HG03571 (cell line): Measurements from ENCODE around the gene MYO18B.

Experiments
- ATAC-seq: cut with Tn5 transposase; IDR thresholded peaks from one replicate; pipeline ENCODE4 v1.9.1; 2021; ENCODE audit not compliant: unreplicated experiment

The MYO18B gene

DNA sequence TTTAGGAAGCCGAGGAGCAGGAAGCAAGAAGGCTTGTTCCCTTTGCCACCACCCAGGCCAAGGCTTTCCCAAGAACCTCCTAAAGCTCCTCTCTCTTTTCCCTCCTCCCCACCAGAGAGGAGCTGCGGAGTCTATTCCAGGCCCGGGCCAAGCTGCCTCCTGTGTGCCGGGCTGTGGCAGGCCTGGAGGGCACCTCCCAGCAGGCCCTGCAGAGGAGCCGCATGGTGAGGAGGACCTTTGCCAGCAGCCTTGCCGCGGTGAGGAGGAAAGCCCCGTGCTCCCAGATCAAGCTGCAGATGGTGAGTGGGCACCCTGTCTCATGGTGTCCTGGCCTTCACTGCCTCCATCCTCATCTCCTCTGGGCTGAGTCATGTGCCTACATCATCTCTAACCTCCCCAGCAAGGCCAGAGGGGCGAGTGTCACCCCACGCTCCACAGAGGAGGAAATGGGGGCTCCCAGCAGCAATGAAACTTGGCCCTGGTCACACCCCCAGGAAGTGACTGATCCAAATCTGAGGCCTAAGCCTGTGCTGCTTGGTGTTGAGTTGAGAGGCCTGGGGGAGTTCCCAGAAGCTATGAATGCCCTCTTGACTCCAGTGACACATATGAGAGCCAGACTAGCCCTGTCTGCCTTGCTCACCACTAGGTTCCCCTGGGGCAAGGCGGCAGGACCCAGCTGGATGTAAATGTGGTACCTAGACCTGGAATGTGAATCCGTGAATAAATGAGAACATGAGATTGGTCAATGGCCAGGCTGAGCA, 104.2 kb downstream of the MYO18B start:
- no peak for ATAC-seq

GRCh38 chr22:25847451-25847850, 105.5 kb downstream of the MYO18B start:
- ATAC-seq: no peak

DNA sequence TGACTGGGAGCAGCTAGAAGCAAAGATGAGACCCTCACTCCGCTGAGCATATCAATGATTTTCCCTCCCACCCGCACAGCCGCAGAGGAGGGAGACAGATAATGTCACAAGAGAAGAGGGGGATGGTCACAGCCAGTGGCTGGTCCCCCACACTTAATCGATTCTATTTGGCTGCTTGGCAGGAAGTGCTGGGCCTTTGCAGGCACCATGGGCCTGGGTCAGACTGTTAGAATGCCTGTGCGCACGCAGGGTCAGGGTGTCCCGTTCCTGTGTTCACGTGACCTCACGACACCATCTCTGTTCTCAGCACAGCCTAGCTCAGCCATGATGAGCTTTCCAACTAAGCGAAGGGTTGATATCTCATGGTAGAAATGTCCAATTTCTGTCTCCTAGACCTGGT, 107.0 kb downstream of the MYO18B start:
- no peak for ATAC-seq

DNA sequence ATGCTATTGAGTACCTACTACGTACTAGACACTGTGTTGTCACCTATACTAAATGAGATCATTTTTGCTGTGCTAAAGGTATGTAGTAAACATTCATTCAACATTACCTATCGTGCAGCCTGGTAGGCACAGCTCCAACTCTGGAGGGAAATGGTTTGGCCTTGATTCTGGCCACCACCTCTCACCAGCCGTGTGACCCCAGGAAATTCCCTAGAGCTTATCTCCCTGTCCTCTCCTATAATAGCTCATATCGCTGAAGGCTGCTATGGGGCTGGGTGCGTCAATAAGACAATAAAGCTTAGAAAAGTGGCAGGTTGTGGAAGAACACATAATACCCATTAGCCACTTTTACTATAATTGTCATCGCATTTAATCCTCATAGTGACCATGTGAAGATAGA, 107.5 kb downstream of the MYO18B start:
- ATAC-seq: no peak

DNA sequence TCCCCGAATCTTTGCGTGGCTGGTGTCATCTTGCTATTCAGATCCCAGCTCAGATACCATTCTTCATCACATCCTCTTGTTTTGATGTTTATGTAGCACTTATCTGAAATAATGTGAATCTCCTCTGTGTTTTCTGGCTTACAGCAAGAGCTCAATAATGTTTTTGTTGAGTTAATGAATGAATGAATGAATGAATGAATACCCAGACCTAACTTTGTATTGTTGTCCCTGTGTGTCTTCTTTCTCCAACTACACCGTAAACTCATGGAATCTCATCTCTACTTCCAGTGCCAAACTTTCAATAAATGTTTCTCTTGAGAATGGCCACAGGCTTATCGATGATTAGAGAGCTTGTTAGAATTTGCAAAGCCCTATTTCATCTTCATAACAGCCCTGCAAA, 110.2 kb downstream of the MYO18B start:
- no peak for ATAC-seq

DNA sequence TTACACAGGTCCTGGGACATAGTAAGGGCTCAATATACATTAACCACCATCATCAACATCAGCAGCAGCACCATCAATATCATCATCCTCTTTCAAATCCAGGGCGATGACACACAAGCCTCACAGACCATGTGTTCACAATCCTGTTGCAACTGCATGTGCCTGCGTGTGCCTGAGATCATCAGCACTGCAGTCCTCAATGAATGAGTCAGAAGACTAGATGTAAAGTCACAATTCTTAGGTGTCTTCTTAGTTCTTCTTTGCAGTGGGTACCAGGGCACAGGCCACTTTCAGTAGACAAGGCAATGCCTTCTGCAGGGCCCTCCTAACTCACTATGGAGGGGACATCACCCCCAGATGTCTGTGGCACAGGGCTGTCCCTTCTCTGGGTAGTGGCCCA, 111.1 kb downstream of the MYO18B start:
- ATAC-seq: no peak

- no peak for ATAC-seq
These were observed 111.7 kb downstream of the MYO18B start for GRCh38 chr22:25853501-25854284.

DNA sequence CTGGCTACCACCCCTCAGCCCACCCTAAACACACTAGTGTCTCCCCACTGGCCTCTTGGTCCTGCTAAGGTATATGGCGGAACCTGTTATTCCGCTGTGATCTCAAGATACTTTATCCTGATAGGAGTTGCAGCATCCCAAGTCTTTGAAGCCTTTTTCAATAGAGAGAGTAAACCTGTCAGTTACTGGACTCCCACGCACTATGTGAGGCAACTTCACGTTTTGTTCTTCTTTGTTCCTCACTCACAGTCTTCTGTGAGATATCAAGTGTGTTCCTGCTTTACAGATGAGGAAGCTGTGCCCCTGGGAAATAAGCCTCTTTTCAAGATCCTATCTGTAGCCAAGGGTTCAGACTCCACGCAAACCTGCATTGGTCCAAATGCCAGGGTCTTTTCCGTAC, 127.8 kb downstream of the MYO18B start:
- ATAC-seq: no peak

GRCh38 chr22:25874327-25874726, 132.3 kb downstream of the MYO18B start:
- no peak for ATAC-seq

GRCh38 chr22:25875461-25875860, 133.5 kb downstream of the MYO18B start:
- ATAC-seq: no peak

GRCh38 chr22:25876871-25877270, 134.9 kb downstream of the MYO18B start:
- no peak for ATAC-seq

DNA sequence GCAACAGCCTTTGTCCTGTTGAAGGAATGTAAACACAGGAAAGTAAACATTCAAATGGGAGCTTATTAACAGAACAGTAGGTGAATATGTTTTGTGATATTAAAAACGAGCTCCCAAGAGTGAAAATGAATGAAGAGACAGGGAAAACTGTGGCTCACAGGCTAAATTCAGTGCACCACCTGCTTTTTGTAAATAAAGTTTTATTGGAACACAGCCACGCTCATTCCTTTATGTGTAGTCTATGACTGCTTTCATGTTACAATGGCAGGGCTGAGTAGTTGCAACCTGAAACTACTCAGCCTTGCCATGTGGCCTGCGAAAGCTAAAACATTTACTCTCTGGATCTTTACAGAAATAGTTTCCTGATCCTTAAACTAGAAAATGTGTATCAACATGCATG, 136.9 kb downstream of the MYO18B start:
- no peak for ATAC-seq

GRCh38 chr22:25880524-25880923, 138.5 kb downstream of the MYO18B start:
- no peak for ATAC-seq

DNA sequence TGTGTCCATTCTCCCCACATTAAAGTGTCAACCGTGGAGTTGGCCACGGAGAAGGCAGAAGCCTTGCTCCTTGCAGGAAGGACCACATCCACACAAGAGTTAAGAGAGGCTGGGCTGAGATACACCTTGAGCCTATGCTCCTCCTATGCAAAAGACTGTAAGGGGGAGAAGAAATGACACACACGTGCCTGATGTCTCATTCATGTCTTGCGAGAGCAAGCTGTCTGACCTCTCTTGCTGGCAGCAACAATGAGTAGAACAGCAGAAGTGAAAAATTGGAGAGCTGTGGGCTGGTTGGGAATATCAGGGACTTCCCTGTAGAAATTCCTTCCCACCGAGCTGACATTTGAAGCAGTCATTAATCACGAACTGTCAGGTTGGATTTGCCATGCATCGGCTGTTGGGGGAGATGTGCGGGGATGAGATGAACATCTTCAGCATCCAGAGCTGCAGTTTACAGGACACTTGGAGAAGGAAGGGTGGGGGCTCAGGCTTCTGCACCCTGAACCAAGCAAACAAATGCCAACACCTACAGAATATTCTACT, 139.3 kb downstream of the MYO18B start:
- ATAC-seq: no peak

DNA sequence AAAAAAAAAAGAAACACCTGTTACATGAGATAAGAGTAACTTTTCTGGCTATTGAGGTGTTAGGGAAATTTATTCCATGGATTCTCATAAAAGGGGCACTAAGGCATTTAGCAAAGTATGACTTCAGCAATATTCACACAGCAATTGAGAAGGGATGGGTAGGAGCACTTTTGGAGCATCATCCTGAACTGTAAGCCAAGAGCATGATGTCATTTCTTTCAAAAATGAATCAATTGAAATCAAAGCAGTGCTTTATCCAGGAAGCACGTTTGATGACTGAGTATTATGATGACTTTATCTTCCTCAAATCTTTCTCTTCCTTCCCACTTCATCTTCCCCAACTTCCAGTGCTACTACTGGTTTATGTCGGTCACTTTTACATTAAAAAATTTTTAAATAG, 140.4 kb downstream of the MYO18B start:
- ATAC-seq: no peak

DNA sequence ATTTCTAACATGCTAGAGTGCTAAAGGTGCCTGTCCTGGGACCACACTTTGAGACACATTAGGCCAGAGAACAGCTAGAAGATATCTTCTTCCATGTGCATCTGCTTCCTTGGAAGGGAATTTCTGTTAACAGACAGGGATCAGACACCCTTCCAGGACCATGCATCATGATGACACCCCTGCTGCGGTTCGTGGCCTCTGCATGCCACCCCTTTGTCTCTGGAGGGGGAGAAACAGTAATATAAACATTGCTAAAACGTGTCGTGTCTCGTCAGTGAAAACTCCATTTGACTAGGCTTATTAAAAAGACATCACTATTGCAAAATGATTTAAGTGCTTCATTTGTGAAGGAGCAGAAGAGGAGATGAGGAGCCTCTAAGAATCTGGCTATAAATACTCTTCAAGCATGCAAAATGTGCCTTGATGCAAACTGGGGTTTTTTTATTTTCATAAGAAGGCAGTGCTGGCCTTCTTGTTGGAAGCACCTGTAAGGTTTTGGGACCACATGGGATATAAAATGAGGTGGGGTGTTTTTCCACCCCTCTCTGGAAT, 141.6 kb downstream of the MYO18B start:
- ATAC-seq: no peak

GRCh38 chr22:25884121-25884520, 142.1 kb downstream of the MYO18B start:
- no peak for ATAC-seq

- ATAC-seq: no peak
These were observed 146.5 kb downstream of the MYO18B start for GRCh38 chr22:25888399-25889054.

DNA sequence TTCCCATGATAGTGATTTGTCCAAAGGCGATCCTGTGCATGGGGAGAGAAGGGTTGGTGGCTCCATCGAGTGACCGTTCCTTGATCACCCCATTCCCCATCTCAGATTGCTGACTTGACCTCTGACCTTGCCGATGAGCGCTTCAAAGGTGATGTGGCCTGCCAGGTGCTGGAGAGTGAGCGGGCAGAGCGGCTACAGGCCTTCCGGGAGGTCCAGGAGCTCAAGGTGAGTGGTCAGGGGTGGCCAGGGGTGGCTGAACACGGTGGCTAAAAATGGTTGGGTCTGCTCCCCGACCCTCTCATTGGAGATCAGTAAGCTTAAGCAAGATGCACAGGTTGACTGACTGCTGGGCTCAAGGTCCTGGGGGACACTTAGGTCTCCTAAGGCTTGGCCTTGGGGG, 148.7 kb downstream of the MYO18B start:
- no peak for ATAC-seq

DNA sequence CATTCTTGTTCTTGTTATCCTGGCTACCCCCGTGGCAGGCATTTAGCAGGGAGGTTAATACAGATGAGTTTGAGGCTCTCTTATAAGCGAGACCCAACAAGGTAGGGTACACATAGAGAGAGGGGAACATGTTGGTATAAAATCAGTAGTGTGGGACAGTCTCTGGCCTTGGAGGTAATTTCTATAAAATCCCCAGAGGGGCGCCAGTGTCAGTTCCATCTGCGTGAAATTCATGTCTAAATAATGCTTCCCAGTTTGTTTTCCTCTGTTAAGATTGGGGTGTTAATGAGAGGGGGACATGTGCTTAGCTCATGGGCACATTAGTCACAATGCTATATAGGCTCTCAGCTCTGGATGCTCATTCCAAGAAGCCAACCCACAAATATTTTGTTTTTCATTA, 150.7 kb downstream of the MYO18B start:
- ATAC-seq: no peak

GRCh38 chr22:25895678-25896077, 153.7 kb downstream of the MYO18B start:
- no peak for ATAC-seq
